Neural crest cell (in vitro differentiated cells): ENCODE measurements around the gene KRTAP11-1. TPM values are rescaled to one million over a fixed set of nuclear protein-coding genes. Genes with fewer than 3 reads are reported as not detected.

ENCODE experiments used
- DNase-seq: peaks from one replicate; pipeline ENCODE4 v3.0.0; 2021; ENCODE audit warnings: low read depth, mixed read lengths, low spot score
- H3K27ac Mint-ChIP-seq: one replicate; pipeline ENCODE4 v1.8.0; 2021; ENCODE audit warnings: mild to moderate bottlenecking, mixed read lengths; ENCODE audit not compliant: unreplicated experiment
- H3K27me3 Mint-ChIP-seq: 2 replicates; pipeline ENCODE4 v1.8.0; 2021; ENCODE audit warnings: low read depth, mild to moderate bottlenecking, mixed read lengths
- H3K36me3 Mint-ChIP-seq: 2 replicates; pipeline ENCODE4 v1.8.0; 2021; ENCODE audit warnings: low read depth, mild to moderate bottlenecking, mixed read lengths
- H3K4me1 Mint-ChIP-seq: 2 replicates; pipeline ENCODE4 v1.8.0; 2021; ENCODE audit warnings: mixed read lengths
- H3K4me3 Mint-ChIP-seq: one replicate; pipeline ENCODE4 v1.8.0; 2021; ENCODE audit warnings: mild to moderate bottlenecking, mixed read lengths
- H3K9me3 Mint-ChIP-seq: 2 replicates; pipeline ENCODE4 v1.8.0; 2021; ENCODE audit warnings: mixed read lengths
- CTCF ChIP-seq: fragments of 200-600 bp; sonication (generic); conservative IDR thresholded peaks from 2 replicates; pipeline ENCODE4 v1.5.0; 2021; ENCODE audit warnings: antibody characterized with exemption, mild to moderate bottlenecking
- total RNA-seq: library from RNA; stranded (reverse); gene quantifications from 2 replicates; pipeline ENCODE4 v1.2.1, GENCODE V29; 2021

KRTAP11-1 gene
- total RNA-seq, 1 donor from 2014 or later, result not detected

DNA sequence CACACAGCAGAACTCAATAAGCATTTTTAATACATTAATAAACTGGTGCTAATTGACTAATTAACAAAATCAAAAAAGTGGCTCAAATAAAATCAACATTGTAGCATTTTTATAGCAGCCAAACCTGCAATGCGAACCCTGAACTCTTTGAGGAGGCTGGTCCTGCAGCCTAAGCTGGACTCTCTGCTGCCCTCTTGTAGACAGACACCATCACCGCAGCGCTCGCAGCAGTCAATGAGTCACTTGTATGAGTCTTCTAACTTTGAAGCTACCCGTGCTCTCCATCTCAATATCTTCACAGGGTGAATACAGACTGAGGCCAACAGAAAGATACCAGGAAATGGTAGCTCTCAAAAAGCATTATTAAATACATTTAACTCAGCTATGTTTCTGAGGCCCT, 42.1 kb downstream of the KRTAP11-1 start:
- Mint-ChIP-seq H3K9me3 (no peaks in the 10 kb centered on the region), H3K27me3 (peaks cover 17% of the 10 kb centered on the region), H3K4me1 (no peaks in the 10 kb centered on the region), H3K4me3 (no peak overlapping the region), H3K27ac (no peak overlapping the region), H3K36me3 (no peaks in the 10 kb centered on the region)
- TF ChIP-seq CTCF, result peak; percentile 76
- peak; percentile 36 for DNase-seq

- Mint-ChIP-seq H3K36me3 (no peaks in the 10 kb centered on the region), H3K27ac (no peak overlapping the region), H3K4me3 (no peak overlapping the region), H3K27me3 (peaks cover 23% of the 10 kb centered on the region), H3K9me3 (no peaks in the 10 kb centered on the region), H3K4me1 (no peaks in the 10 kb centered on the region)
- DNase-seq, result no peak
- TF ChIP-seq CTCF, result no peak
Measured at GRCh38 chr21:30838536-30838935, 42.8 kb downstream of the KRTAP11-1 start.

DNA sequence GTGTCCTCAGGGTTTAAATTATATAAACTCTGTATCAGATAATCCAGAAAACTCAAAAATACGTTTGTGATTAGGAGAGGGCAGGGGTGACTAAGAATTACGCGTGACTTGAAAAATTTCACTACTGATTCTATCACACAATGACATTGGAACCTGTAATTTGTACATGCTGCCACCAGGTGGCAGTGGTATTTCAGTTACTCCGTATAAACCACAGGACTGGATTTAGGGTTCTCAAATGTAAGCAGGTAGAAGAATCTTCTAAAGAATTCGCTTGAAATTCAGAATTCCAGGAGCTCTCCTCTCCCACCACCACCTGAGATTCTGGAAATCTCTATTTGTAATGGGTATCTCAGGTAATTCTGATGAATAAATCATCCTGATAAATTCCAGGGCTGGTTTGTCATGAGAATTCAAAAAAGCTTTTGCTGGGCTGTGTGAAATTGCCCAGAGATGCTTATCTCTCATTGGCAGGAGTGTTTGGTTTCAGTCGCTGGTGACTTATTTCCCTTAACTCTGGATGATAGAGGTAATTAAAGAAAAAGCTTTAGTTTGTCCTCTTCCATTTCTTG, 50.1 kb downstream of the KRTAP11-1 start:
- H3K4me1 Mint-ChIP-seq, result no peaks in the 10 kb centered on the region
- H3K36me3 Mint-ChIP-seq, result no peaks in the 10 kb centered on the region
- H3K27ac Mint-ChIP-seq, result no peak overlapping the region
- no peak overlapping the region for H3K4me3 Mint-ChIP-seq
- peak; percentile 12 for DNase-seq
- peaks cover 12% of the 10 kb centered on the region for H3K27me3 Mint-ChIP-seq
- H3K9me3 Mint-ChIP-seq, result peaks cover 7% of the 10 kb centered on the region
- TF ChIP-seq CTCF, result peak; percentile 72

Other genes starting within 250 kb of the KRTAP11-1 start
- gene KRTAP20-2, start 246.4 kb downstream of the KRTAP11-1 start, total RNA-seq, result not detected in 2 replicates
- not detected in 2 replicates for gene KRTAP20-3, start 238.7 kb downstream of the KRTAP11-1 start, total RNA-seq
- not detected in 2 replicates for gene KRTAP21-3, start 162.8 kb downstream of the KRTAP11-1 start, total RNA-seq
- gene KRTAP21-2, start 134.3 kb downstream of the KRTAP11-1 start, total RNA-seq, result not detected in 2 replicates
- gene KRTAP21-1, start 126.2 kb downstream of the KRTAP11-1 start, total RNA-seq, result not detected in 2 replicates
- not detected in 2 replicates for gene KRTAP8-1, start 68.3 kb downstream of the KRTAP11-1 start, total RNA-seq
- gene KRTAP7-1, start 51.8 kb downstream of the KRTAP11-1 start, total RNA-seq, result not detected in 2 replicates
- gene KRTAP19-8, start 156.9 kb upstream of the KRTAP11-1 start, total RNA-seq, result not detected in 2 replicates